ENCODE results near the gene SH2D2A.
A peak's percentile ranks its signal among the peaks of the same experiment; 100 is the strongest.

The SH2D2A gene

DNA sequence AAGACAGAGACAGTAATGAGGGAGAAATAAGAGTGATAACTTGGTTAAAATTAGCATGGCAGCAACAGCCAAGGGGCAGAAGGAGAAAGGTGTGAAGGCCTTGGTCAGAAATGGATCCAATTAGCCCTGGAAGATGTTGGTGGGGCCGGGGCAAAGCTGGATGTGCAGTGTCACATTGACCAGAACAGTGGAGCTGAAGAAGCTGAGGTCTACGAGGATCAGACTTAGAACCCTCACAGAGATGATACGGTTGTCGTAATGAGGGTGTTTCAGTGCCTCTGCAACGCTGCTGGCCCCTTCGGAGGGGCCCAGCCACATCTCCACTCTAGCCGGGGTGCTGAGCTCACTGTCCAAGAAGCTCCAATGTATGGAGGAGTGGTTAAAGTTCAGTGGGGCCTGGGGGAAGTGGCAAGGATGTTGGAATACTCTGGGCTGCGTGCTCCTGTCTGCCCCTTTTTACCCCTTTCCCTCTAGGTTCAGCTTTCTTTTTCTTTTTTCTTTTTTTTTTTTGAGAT is 14.2 kb downstream of the SH2D2A start:
- Histone ChIP-seq H3K36me3 (ENCODE audit: insufficient read depth, low read length) (peaks cover 50% of the 10 kb centered on the region), H3K9me3 (ENCODE audit: insufficient read depth, low read depth, low read length) (no peaks in the 10 kb centered on the region), H3K4me1 (ENCODE audit: insufficient read depth, low read length, poor library complexity, severe bottlenecking) (peaks cover 5% of the 10 kb centered on the region), H3K9ac (ENCODE audit: low read depth, low read length, poor library complexity, severe bottlenecking) (no peak overlapping the region), H3K27me3 (ENCODE audit: insufficient read depth, low read length, poor library complexity, severe bottlenecking) (no peaks in the 10 kb centered on the region), H3K4me3 (ENCODE audit: low read length, poor library complexity, severe bottlenecking) (no peak overlapping the region), H2AFZ (ENCODE audit: low read length) (no peak overlapping the region), H3K79me2 (ENCODE audit: insufficient read depth, low read length) (no peaks in the 10 kb centered on the region), H3K9me2 (replicated peaks; ENCODE audit: low read depth, low read length) (no peaks in the 10 kb centered on the region), H3F3A (ENCODE audit: low read depth) (no peaks in the 10 kb centered on the region), H4K20me1 (ENCODE audit: insufficient read depth, low read length, poor library complexity, severe bottlenecking) (no peaks in the 10 kb centered on the region), H3K4me2 (ENCODE audit: low read depth, low read length, poor library complexity, severe bottlenecking) (no peak overlapping the region)
- no peak for TF ChIP-seq EZH2phosphoT487 (IDR thresholded peaks at IDR 0.05; ENCODE audit: borderline replicate concordance)
- TF ChIP-seq, protein P1, sequence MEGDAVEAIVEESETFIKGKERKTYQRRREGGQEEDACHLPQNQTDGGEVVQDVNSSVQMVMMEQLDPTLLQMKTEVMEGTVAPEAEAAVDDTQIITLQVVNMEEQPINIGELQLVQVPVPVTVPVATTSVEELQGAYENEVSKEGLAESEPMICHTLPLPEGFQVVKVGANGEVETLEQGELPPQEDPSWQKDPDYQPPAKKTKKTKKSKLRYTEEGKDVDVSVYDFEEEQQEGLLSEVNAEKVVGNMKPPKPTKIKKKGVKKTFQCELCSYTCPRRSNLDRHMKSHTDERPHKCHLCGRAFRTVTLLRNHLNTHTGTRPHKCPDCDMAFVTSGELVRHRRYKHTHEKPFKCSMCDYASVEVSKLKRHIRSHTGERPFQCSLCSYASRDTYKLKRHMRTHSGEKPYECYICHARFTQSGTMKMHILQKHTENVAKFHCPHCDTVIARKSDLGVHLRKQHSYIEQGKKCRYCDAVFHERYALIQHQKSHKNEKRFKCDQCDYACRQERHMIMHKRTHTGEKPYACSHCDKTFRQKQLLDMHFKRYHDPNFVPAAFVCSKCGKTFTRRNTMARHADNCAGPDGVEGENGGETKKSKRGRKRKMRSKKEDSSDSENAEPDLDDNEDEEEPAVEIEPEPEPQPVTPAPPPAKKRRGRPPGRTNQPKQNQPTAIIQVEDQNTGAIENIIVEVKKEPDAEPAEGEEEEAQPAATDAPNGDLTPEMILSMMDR (conservative IDR thresholded peaks at IDR 0.05; ENCODE audit: low read length) = no peak

DNA sequence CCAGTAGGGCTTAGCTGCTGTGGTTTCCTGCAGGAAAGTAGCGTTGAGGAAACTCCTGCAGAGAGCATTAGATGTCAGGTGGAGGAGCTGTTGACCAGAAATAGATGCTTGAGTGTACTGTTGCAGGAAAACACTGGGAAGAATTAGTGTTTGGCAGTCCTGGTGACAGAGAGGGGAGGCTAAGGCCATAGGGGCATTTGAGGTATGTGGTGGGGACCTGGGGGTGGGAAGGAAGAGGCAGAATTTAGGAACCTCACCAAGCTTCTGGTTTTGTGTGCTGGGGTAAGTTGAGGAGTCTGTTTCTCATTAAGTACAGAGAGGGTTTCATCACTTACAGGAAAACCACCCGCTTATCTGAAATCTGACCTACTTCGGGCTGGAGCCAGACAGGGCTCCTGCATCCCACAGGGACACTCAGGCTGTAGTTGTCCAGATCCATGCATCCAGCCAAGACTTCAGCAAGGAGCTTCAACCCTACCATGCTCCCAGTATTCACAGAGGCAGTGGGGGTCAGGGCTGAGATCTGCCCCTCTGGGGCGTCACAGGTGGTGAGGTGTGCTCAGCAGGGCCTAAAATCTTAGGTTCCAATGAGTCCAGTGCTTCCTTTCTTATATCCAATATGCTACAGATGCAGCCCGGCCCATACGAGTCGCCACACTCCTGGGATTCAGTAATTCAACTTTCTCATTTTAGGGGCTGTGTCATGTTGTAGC is 15.1 kb downstream of the SH2D2A start:
- peaks cover 5% of the 10 kb centered on the region for H3K4me1 ChIP-seq (ENCODE audit: insufficient read depth, low read length, poor library complexity, severe bottlenecking)
- H3K9me3 ChIP-seq (ENCODE audit: insufficient read depth, low read depth, low read length) = no peaks in the 10 kb centered on the region
- no peaks in the 10 kb centered on the region for H3F3A ChIP-seq (ENCODE audit: low read depth)
- H3K9ac ChIP-seq (ENCODE audit: low read depth, low read length, poor library complexity, severe bottlenecking) = no peak overlapping the region
- H3K4me3 ChIP-seq (ENCODE audit: low read length, poor library complexity, severe bottlenecking) = no peak overlapping the region
- H3K36me3 ChIP-seq (ENCODE audit: insufficient read depth, low read length) = peaks cover 59% of the 10 kb centered on the region
- H3K79me2 ChIP-seq (ENCODE audit: insufficient read depth, low read length) = no peaks in the 10 kb centered on the region
- no peaks in the 10 kb centered on the region for H3K9me2 ChIP-seq (replicated peaks; ENCODE audit: low read depth, low read length)
- TF ChIP-seq EZH2phosphoT487 (IDR thresholded peaks at IDR 0.05; ENCODE audit: borderline replicate concordance) = no peak
- TF ChIP-seq, protein P1 (conservative IDR thresholded peaks at IDR 0.05; ENCODE audit: low read length) = peak; percentile 42
- H4K20me1 ChIP-seq (ENCODE audit: insufficient read depth, low read length, poor library complexity, severe bottlenecking) = no peaks in the 10 kb centered on the region
- H2AFZ ChIP-seq (ENCODE audit: low read length) = no peak overlapping the region
- H3K27me3 ChIP-seq (ENCODE audit: insufficient read depth, low read length, poor library complexity, severe bottlenecking) = no peaks in the 10 kb centered on the region
- H3K4me2 ChIP-seq (ENCODE audit: low read depth, low read length, poor library complexity, severe bottlenecking) = no peak overlapping the region

DNA sequence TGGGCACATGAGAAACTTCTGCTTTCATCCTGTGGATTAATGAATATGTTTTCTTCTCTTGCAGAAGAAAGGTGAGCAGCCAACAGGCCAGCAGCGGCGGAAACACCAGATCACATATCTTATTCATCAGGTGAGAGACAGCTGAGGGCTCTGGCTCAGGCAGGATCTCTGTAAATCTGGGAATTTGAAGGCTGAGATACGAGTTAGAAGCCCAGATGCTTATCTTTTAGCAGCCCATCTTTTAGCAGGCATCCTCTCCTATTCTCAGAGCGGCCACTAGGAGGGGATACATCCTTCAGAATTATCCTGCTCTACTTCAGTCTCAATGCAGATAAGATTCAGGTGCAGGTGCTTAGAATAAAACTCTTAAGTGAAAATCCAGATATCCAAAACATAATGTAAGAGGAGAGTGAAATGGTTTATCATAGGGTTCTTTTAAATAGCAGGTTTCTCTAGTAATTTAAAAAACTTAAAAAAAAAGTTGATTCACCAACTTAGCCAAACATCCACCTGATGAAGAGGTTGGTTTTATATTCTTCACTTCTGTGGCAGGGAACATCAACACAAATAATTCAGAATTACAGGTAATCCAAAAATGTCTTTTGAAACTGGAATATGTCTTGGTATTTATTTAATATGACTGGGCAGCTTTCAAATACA is 19.3 kb downstream of the SH2D2A start:
- H3K36me3 ChIP-seq (ENCODE audit: insufficient read depth, low read length) = peaks cover 98% of the 10 kb centered on the region
- TF ChIP-seq, protein P1 (conservative IDR thresholded peaks at IDR 0.05; ENCODE audit: low read length) = peak; percentile 83
- no peak for TF ChIP-seq EZH2phosphoT487 (IDR thresholded peaks at IDR 0.05; ENCODE audit: borderline replicate concordance)

More for the DNA sequence above, 19.3 kb downstream of the SH2D2A start:
- Histone ChIP-seq H3K27me3 (ENCODE audit: insufficient read depth, low read length, poor library complexity, severe bottlenecking) (no peaks in the 10 kb centered on the region), H2AFZ (ENCODE audit: low read length) (no peak overlapping the region), H3K9me2 (replicated peaks; ENCODE audit: low read depth, low read length) (no peaks in the 10 kb centered on the region), H3K9ac (ENCODE audit: low read depth, low read length, poor library complexity, severe bottlenecking) (no peak overlapping the region), H3K4me3 (ENCODE audit: low read length, poor library complexity, severe bottlenecking) (no peak overlapping the region), H3K9me3 (ENCODE audit: insufficient read depth, low read depth, low read length) (no peaks in the 10 kb centered on the region), H3K79me2 (ENCODE audit: insufficient read depth, low read length) (no peaks in the 10 kb centered on the region), H3F3A (ENCODE audit: low read depth) (no peaks in the 10 kb centered on the region), H3K4me2 (ENCODE audit: low read depth, low read length, poor library complexity, severe bottlenecking) (no peak overlapping the region), H4K20me1 (ENCODE audit: insufficient read depth, low read length, poor library complexity, severe bottlenecking) (no peaks in the 10 kb centered on the region), H3K4me1 (ENCODE audit: insufficient read depth, low read length, poor library complexity, severe bottlenecking) (peaks cover 5% of the 10 kb centered on the region)
